KMS-11 (cell line): Measurements from ENCODE around the gene KLK2.

Source experiments
- H2AFZ ChIP-seq: fragments of 200-600 bp; sonication (generic); 2 replicates; pipeline ENCODE4 v1.6.1; 2016; ENCODE audit warnings: antibody characterized with exemption, mixed run types, low read depth
- H3K27ac ChIP-seq: fragments of 200-600 bp; sonication (generic); 2 replicates; pipeline ENCODE4 v1.6.1; 2016; ENCODE audit warnings: mild to moderate bottlenecking, mixed run types
- H3K27me3 ChIP-seq: fragments of 200-600 bp; sonication (generic); 2 replicates; pipeline ENCODE4 v1.6.1; 2017; ENCODE audit warnings: mild to moderate bottlenecking, low read depth, mixed run types, moderate library complexity; ENCODE audit not compliant: insufficient read depth
- H3K36me3 ChIP-seq: fragments of 200-600 bp; sonication (generic); 2 replicates; pipeline ENCODE4 v1.6.1; 2017; ENCODE audit warnings: mild to moderate bottlenecking, mixed run types; ENCODE audit not compliant: insufficient read depth
- H3K4me1 ChIP-seq: fragments of 200-600 bp; sonication (generic); 2 replicates; pipeline ENCODE4 v1.6.1; 2016; ENCODE audit warnings: mild to moderate bottlenecking, low read depth, mixed run types; ENCODE audit not compliant: poor library complexity, severe bottlenecking
- H3K4me2 ChIP-seq: fragments of 200-600 bp; sonication (generic); 2 replicates; pipeline ENCODE4 v1.7.0; 2016; ENCODE audit warnings: mild to moderate bottlenecking, mixed run types
- H3K4me3 ChIP-seq: fragments of 200-600 bp; sonication (generic); IDR thresholded peaks from 2 replicates; pipeline ENCODE4 v1.6.1; 2017; ENCODE audit warnings: low read depth, low read length, mixed read lengths; ENCODE audit not compliant: insufficient read depth
- H3K79me2 ChIP-seq: fragments of 200-600 bp; sonication (generic); 2 replicates; pipeline ENCODE4 v1.6.1; 2016; ENCODE audit warnings: low read depth, mixed run types; ENCODE audit not compliant: insufficient read depth
- H3K9ac ChIP-seq: fragments of 200-600 bp; sonication (generic); 2 replicates; pipeline ENCODE4 v1.6.1; 2016; ENCODE audit warnings: mild to moderate bottlenecking, mixed run types
- H4K20me1 ChIP-seq: fragments of 200-600 bp; sonication (generic); 2 replicates; pipeline ENCODE4 v1.6.1; 2016; ENCODE audit warnings: mild to moderate bottlenecking, mixed run types; ENCODE audit not compliant: insufficient read depth
- CTCF ChIP-seq: fragments of 200-600 bp; sonication (generic); conservative IDR thresholded peaks from 2 replicates; pipeline ENCODE4 v1.6.1; 2017; ENCODE audit warnings: low read depth, mild to moderate bottlenecking, antibody characterized with exemption, low read length, moderate library complexity, mixed read lengths

KLK2 gene

GRCh38 chr19:50926144-50926543 is 52.9 kb downstream of the KLK2 start:
- H4K20me1 ChIP-seq: no peaks in the 10 kb centered on the region
- H3K9ac ChIP-seq: no peak overlapping the region
- no peak for TF ChIP-seq CTCF
- H3K4me1 ChIP-seq: no peaks in the 10 kb centered on the region
- H2AFZ ChIP-seq: no peak overlapping the region
- no peak overlapping the region for H3K4me2 ChIP-seq
- peaks cover 4% of the 10 kb centered on the region; the same call in 1 of the 2 replicates for H3K27me3 ChIP-seq
- no peak overlapping the region for H3K4me3 ChIP-seq
- H3K79me2 ChIP-seq: no peaks in the 10 kb centered on the region
- no peak overlapping the region for H3K27ac ChIP-seq
- H3K36me3 ChIP-seq: no peaks in the 10 kb centered on the region

- Histone ChIP-seq H3K36me3 (no peaks in the 10 kb centered on the region), H3K9ac (no peak overlapping the region), H3K27me3 (peaks cover 4% of the 10 kb centered on the region; the same call in 1 of the 2 replicates), H3K4me2 (no peak overlapping the region), H3K79me2 (no peaks in the 10 kb centered on the region), H4K20me1 (no peaks in the 10 kb centered on the region), H3K4me1 (no peaks in the 10 kb centered on the region), H3K4me3 (no peak overlapping the region), H2AFZ (no peak overlapping the region), H3K27ac (no peak overlapping the region)
- no peak for TF ChIP-seq CTCF
These were observed 55.6 kb downstream of the KLK2 start for GRCh38 chr19:50928831-50929230.
